ENCODE results near the gene EIF5. TPM values are rescaled to one million over a fixed set of nuclear protein-coding genes. Genes with fewer than 3 reads are reported as not detected.

The EIF5 gene
- total and polyA plus RNA-seq, 2 of the 4 experiments (the other 2 are of a cell fraction), result 181 to 241 TPM

- Histone ChIP-seq H4K8ac (ENCODE audit: low read depth in 2 of 2, low read length in 2 of 2) (no peak overlapping the region), H3K27me3 (ENCODE audit: control insufficient read depth, insufficient read depth, low read length) (peaks cover 57% of the 10 kb centered on the region), H2BK20ac (ENCODE audit: low read depth, low read length) (no peak overlapping the region), H2BK15ac (ENCODE audit: low read depth, low read length) (no peak overlapping the region), H2AK5ac (ENCODE audit: low read depth, low read length) (no peak overlapping the region), H4K91ac (ENCODE audit: insufficient read depth, low read depth, low read length) (no peak overlapping the region), H3K4ac (ENCODE audit: low read depth, low read length) (no peak overlapping the region), H3K4me2 (ENCODE audit: low read depth, low read length) (no peak overlapping the region), H3K14ac (replicated peaks; ENCODE audit: low read depth, low read length) (no peak overlapping the region), H4K20me1 (ENCODE audit: insufficient read depth, low read length) (no peaks in the 10 kb centered on the region), H3K9me1 (ENCODE audit: insufficient read depth, low read length) (no peaks in the 10 kb centered on the region; the same call in 1 of the 2 replicates), H3K18ac (ENCODE audit: low read depth, low read length) (no peak overlapping the region), H2AFZ (replicated peaks; ENCODE audit: low read length, poor library complexity) (no peak overlapping the region), H3K36me3 (ENCODE audit: control insufficient read depth, insufficient read depth, low read length) (no peaks in the 10 kb centered on the region), H3K27ac (ENCODE audit: insufficient read depth, low read length) (no peak overlapping the region), H3K56ac (ENCODE audit: extremely low read depth, insufficient read depth, low read length) (no peak overlapping the region), H3K23ac (ENCODE audit: low read depth, low read length) (no peak overlapping the region), H2BK120ac (ENCODE audit: low read depth, low read length) (no peak overlapping the region), H3K4me3 (ENCODE audit: insufficient read depth, low read depth, low read length) (no peak overlapping the region), H2AK9ac (replicated peaks; ENCODE audit: low read depth, low read length, poor library complexity) (no peak overlapping the region), H3K9me3 (ENCODE audit: control insufficient read depth, insufficient read depth, low read length) (no peaks in the 10 kb centered on the region), H3K9ac (ENCODE audit: low read depth, low read length) (no peak overlapping the region), H3K79me1 (ENCODE audit: low read depth in 1 of 2, low read length in 2 of 2) (no peaks in the 10 kb centered on the region), H3K4me1 (ENCODE audit: control insufficient read depth, insufficient read depth, low read length) (no peaks in the 10 kb centered on the region), H4K5ac (ENCODE audit: low read depth, low read length) (no peak overlapping the region), H2BK5ac (ENCODE audit: low read depth, low read length, poor library complexity, severe bottlenecking) (no peak overlapping the region)
- no peak for ATAC-seq (ENCODE audit: low read depth)
- BruUV-seq (replicated peaks), result no TSS peak
- dilution Hi-C loops (cut with HindIII; ENCODE audit: low sequenced_read_pairs, unreplicated experiment), result no loop called here
- POLR2A ChIA-PET (ENCODE audit: unreplicated experiment), result no interaction called here
- in situ Hi-C loops (cut with MboI; ENCODE audit: low sequenced_read_pairs), result no loop called here
- intact Hi-C loops (cut with micrococcal nuclease), result no loop called here
- no peak for DNase-seq
- TF ChIP-seq MAFK (IDR thresholded peaks at IDR 0.05; ENCODE audit: low read depth, low read length) (no peak), MXI1 (IDR thresholded peaks at IDR 0.05; ENCODE audit: borderline replicate concordance, low read depth, low read length) (no peak), USF2 (IDR thresholded peaks at IDR 0.05; ENCODE audit: low read depth, low read length) (no peak), ELK1 (IDR thresholded peaks at IDR 0.05; ENCODE audit: borderline replicate concordance, low read depth, low read length) (no peak), RAD21 (IDR thresholded peaks at IDR 0.05; ENCODE audit: low read length) (no peak), SMC3 (IDR thresholded peaks at IDR 0.05; ENCODE audit: low read depth, low read length) (no peak), FOS (IDR thresholded peaks at IDR 0.05; ENCODE audit: low read depth, low read length) (no peak), CHD1 (IDR thresholded peaks at IDR 0.05; ENCODE audit: low read depth, low read length) (no peak), MAZ (IDR thresholded peaks at IDR 0.05; ENCODE audit: borderline replicate concordance, low read depth, low read length) (no peak), POLR2A (IDR thresholded peaks at IDR 0.05; ENCODE audit: low read depth, low read length) (no peak), NFE2L2 (IDR thresholded peaks at IDR 0.05; ENCODE audit: low read depth, low read length) (no peak), RFX5 (IDR thresholded peaks at IDR 0.05; ENCODE audit: low read depth, low read length) (no peak)
- CTCF ChIA-PET, result interaction anchor here (1.1 kb wide), 1 partner anchor 181 kb away, joined by 4 read pairs; no protein-coding TSS in a partner anchor
- 50% methylated on average over 1 of the region's 2 CpGs; no CpG with 5 or more reads in 1 of the 2 experiments for WGBS, 2 experiments (ENCODE audit: extremely low coverage in 2 of 2, insufficient read length in 1 of 2)
These were observed 47.6 kb upstream of the EIF5 start for GRCh38 chr14:103286460-103286859.
